Type B pancreatic cell (in vitro differentiated cells): ENCODE results near the gene RASSF7. TPM values are rescaled to one million over a fixed set of nuclear protein-coding genes. Genes with fewer than 3 reads are reported as not detected.

Source experiments
- DNase-seq: peaks from one replicate; pipeline ENCODE4 v3.0.0; 2021; ENCODE audit warnings: mixed read lengths; ENCODE audit not compliant: unreplicated experiment; ENCODE audit errors: extremely low spot score
- H3K27ac Mint-ChIP-seq: 2 replicates; pipeline ENCODE4 v1.8.0; 2021; ENCODE audit warnings: mild to moderate bottlenecking, mixed read lengths
- H3K27me3 Mint-ChIP-seq: 2 replicates; pipeline ENCODE4 v1.8.0; 2021; ENCODE audit warnings: mixed read lengths
- H3K36me3 Mint-ChIP-seq: 2 replicates; pipeline ENCODE4 v1.8.0; 2021; ENCODE audit warnings: mixed read lengths
- H3K4me1 Mint-ChIP-seq: one replicate; pipeline ENCODE4 v1.8.0; 2021; ENCODE audit warnings: mixed read lengths; ENCODE audit not compliant: unreplicated experiment
- H3K4me3 Mint-ChIP-seq: 2 replicates; pipeline ENCODE4 v1.8.0; 2021; ENCODE audit warnings: mild to moderate bottlenecking, mixed read lengths
- H3K9me3 Mint-ChIP-seq: 2 replicates; pipeline ENCODE4 v1.8.0; 2021; ENCODE audit warnings: mixed read lengths
- CTCF ChIP-seq: fragments of 200-600 bp; sonication (generic); conservative IDR thresholded peaks from 2 replicates; pipeline ENCODE4 v1.5.0; 2021; ENCODE audit warnings: antibody characterized with exemption, mild to moderate bottlenecking
- total RNA-seq: library from RNA; stranded (reverse); gene quantifications from 2 replicates; pipeline ENCODE4 v1.2.1, GENCODE V29; 2021; ENCODE audit warnings: low replicate concordance

The RASSF7 gene
- total RNA-seq, 1 donor from 2014 or later = 35.7 TPM

GRCh38 chr11:526192-526591 is 34.6 kb upstream of the RASSF7 start:
- no peak for TF ChIP-seq CTCF
- no peaks in the 10 kb centered on the region for H3K27me3 Mint-ChIP-seq
- H3K9me3 Mint-ChIP-seq = no peaks in the 10 kb centered on the region
- no peaks in the 10 kb centered on the region for H3K36me3 Mint-ChIP-seq
- no peak overlapping the region for H3K4me3 Mint-ChIP-seq
- no peaks in the 10 kb centered on the region for H3K4me1 Mint-ChIP-seq
- no peak for DNase-seq
- no peak overlapping the region for H3K27ac Mint-ChIP-seq

- DNase-seq = no peak
- Mint-ChIP-seq H3K4me1 (no peaks in the 10 kb centered on the region), H3K27me3 (no peaks in the 10 kb centered on the region), H3K4me3 (no peak overlapping the region), H3K9me3 (no peaks in the 10 kb centered on the region), H3K27ac (no peak overlapping the region), H3K36me3 (no peaks in the 10 kb centered on the region)
- TF ChIP-seq CTCF = no peak
Measured at GRCh38 chr11:528166-528814, 32.5 kb upstream of the RASSF7 start.

GRCh38 chr11:528815-529727 is 31.7 kb upstream of the RASSF7 start:
- H3K36me3 Mint-ChIP-seq = no peaks in the 10 kb centered on the region
- no peaks in the 10 kb centered on the region for H3K4me1 Mint-ChIP-seq
- no peak for TF ChIP-seq CTCF
- no peaks in the 10 kb centered on the region for H3K27me3 Mint-ChIP-seq
- no peak for DNase-seq
- H3K9me3 Mint-ChIP-seq = no peaks in the 10 kb centered on the region
- H3K4me3 Mint-ChIP-seq = no peak overlapping the region
- H3K27ac Mint-ChIP-seq = no peak overlapping the region

- H3K36me3 Mint-ChIP-seq = no peaks in the 10 kb centered on the region
- H3K4me1 Mint-ChIP-seq = no peaks in the 10 kb centered on the region
- no peak overlapping the region for H3K27ac Mint-ChIP-seq
- no peak for TF ChIP-seq CTCF
- no peak overlapping the region for H3K4me3 Mint-ChIP-seq
- no peak for DNase-seq
- no peaks in the 10 kb centered on the region for H3K9me3 Mint-ChIP-seq
- no peaks in the 10 kb centered on the region for H3K27me3 Mint-ChIP-seq
Measured at GRCh38 chr11:529728-530411, 30.9 kb upstream of the RASSF7 start.

- H3K36me3 Mint-ChIP-seq = no peaks in the 10 kb centered on the region
- TF ChIP-seq CTCF = no peak
- no peak overlapping the region for H3K27ac Mint-ChIP-seq
- H3K4me1 Mint-ChIP-seq = no peaks in the 10 kb centered on the region
- H3K4me3 Mint-ChIP-seq = peak overlapping the region; percentile 64
- H3K27me3 Mint-ChIP-seq = peaks cover 2% of the 10 kb centered on the region
- H3K9me3 Mint-ChIP-seq = no peaks in the 10 kb centered on the region
- DNase-seq = peak; percentile 68
Measured at GRCh38 chr11:530960-531831, 29.6 kb upstream of the RASSF7 start.
